ENCODE measurements around the gene ROBO2.

GRCh38 chr3:77539014-77539413, 499.1 kb downstream of the ROBO2 start:
- TF ChIP-seq CTCF (conservative IDR thresholded peaks at IDR 0.05) (no peak), ZFX (IDR thresholded peaks at IDR 0.05) (no peak)
